NB4 (cell line): Measurements from ENCODE around the gene FERMT1.

Experiments used
- MYC ChIP-seq: IDR thresholded peaks from 2 replicates; pipeline ENCODE4 v1.6.1; 2011; ENCODE audit warnings: low read depth, low read length
- POLR2A ChIP-seq: IDR thresholded peaks from 2 replicates; pipeline ENCODE4 v1.6.1; 2011; ENCODE audit warnings: mild to moderate bottlenecking; ENCODE audit not compliant: insufficient read length; ENCODE audit errors: extremely low read depth
- TF ChIP-seq, protein P1 (sequence below): IDR thresholded peaks from one replicate; pipeline ENCODE4 v1.5.1; 2012; ENCODE audit warnings: low read depth, low read length

DNA sequence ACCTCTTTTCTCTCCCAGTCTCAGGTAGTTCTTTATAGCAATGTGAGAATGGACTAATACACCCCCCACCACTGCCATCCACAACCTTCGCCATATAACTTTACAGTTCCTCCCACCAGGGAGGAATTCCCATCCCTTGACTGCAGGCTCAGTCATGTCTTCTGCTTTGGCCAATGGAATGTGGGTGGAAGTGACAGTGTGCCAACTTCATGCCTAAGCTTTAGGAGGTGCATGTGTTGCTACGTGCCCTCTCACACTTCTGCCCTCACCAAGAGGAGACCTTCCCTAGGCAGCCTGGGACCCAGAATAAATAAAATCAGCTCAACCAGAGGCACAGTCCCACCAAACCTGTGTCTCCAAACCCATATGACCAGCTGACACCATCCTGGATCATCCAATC lies 36.0 kb downstream of the FERMT1 start:
- TF ChIP-seq, protein P1, sequence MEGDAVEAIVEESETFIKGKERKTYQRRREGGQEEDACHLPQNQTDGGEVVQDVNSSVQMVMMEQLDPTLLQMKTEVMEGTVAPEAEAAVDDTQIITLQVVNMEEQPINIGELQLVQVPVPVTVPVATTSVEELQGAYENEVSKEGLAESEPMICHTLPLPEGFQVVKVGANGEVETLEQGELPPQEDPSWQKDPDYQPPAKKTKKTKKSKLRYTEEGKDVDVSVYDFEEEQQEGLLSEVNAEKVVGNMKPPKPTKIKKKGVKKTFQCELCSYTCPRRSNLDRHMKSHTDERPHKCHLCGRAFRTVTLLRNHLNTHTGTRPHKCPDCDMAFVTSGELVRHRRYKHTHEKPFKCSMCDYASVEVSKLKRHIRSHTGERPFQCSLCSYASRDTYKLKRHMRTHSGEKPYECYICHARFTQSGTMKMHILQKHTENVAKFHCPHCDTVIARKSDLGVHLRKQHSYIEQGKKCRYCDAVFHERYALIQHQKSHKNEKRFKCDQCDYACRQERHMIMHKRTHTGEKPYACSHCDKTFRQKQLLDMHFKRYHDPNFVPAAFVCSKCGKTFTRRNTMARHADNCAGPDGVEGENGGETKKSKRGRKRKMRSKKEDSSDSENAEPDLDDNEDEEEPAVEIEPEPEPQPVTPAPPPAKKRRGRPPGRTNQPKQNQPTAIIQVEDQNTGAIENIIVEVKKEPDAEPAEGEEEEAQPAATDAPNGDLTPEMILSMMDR = no peak
- no peak for TF ChIP-seq POLR2A
- TF ChIP-seq MYC = no peak
